CD4-positive, alpha-beta T cell treated with Interferon alpha-2 for 1 hour (primary cell): Measurements from ENCODE around the gene TPRG1L.
"Not testable (repeated sequence)": the region's sequence is repeated elsewhere in the genome, so short reads cannot be mapped to it uniquely, and the experiment has no call there.

Experiments used
- DNase-seq, 2 donors: peaks; one replicate each; pipeline ENCODE4 v3.0.0-alpha.2; 2020 to 2022

Gene TPRG1L

DNA sequence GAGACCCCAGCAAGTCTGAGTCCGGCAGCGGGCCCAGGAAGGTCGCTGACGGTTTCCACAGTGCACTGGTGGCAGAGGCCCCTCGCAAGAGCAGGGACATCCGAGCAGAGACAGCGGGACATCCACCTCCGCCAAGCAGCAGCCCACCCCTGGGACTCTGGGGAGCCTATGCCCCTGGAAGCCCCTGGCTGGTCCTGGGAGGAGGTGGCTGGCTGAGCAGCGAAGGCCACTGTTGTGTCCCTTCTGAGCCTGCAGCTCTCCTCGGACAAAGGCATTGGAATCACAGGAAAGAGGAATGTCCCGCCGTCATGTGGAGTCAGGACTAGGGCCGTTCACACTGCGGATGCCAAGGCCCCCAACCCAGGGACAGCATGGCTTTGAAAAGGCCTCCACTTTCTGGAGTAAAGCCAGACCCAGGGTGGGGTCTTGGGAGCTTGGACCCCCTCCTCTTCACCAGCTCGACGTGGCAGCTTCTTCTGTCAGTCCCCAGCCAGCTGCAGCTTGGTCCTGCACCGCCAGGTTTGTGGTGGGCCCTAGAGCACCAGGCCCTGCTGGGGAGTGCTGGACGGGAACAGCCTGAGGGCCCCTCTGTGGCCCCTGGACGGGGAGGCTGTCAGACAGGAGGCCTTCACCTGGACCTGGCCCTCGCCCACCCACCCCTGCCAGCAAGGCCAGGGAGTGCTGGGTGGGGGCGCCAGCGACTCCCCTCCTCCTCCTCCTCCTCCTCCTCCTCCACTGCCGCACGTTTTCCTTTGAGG is 14.9 kb upstream of the TPRG1L start:
- no peak for DNase-seq

DNA sequence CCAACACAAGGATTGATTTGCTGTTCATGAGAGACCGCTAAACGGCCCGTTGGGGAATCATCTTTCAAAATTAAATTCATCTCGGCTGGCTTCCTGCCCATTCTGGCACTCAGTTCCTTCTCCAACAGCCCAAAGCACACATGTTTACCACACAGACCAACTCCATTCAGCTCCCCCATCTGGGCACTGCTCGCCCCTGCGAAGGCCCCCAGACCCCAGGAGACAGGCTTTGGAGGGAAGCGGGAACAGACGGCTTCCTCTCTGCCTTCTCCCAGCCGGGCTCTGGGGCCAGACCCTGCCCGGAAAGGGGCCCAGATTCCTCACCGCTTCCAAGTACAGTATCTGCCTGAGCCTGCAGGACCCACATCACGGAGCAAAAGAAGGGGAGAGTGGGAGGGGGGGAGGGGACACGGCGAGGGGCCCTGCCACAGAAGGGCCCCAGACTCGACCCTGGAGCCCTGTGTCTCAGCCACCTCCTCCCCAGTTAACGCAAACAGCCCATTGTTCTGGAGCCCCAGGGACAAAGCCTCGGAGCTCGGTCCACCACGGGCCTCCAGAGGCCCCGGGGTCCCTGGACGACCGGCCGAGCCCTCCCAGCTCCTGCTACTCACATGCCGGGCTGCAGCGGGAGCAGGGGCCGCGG is 14.2 kb upstream of the TPRG1L start:
- DNase-seq = no peak

DNA sequence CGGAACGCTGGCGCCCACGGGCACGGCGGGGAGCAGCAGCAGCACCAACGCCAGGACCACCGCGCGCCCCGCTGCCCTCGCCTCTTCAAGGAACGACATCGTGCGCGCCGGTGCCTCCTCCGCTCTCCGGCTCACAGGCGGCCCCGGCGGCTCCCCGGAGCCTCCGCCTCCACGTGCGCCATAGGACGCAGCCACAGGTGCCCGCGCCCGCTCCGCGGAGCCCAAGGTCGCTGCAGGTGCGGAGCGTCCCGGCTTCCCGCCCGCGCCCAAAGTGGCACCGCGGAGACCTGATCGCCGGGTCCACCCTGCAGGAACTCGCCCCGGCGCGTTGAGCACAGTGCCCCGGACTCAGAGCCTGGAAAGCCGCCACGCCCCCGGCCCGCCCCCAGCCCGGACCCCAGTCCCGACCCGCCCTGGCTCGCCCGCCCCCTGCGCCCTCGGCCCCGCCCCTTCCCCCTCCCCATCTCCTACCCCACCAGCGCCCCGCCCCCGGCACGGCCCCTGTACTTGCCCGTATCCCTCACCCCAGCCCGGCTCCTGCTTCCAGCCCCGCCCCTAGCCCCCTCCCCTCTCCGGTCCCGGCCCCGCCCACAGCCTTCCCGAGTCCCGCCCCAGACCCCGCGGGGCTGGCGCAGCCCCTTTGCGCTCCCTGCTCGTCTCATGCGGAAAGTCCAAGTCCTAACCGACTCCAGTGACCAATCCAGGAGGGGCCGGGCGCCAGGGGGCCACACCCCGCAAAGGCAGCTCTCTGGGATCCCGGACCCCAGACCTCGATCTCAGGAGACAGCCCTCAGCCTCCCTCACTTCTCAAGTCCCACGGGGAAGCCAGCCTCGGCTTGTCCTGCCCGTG is 13.4 kb upstream of the TPRG1L start, which contains the start of gene MEGF6:
Gene MEGF6, minus strand, starts transcription at position 339 of the 850 bp plus-strand sequence. Its CDS starts 240 bp downstream, at position 99.
- DNase-seq = peak; percentile 63 to 71

DNA sequence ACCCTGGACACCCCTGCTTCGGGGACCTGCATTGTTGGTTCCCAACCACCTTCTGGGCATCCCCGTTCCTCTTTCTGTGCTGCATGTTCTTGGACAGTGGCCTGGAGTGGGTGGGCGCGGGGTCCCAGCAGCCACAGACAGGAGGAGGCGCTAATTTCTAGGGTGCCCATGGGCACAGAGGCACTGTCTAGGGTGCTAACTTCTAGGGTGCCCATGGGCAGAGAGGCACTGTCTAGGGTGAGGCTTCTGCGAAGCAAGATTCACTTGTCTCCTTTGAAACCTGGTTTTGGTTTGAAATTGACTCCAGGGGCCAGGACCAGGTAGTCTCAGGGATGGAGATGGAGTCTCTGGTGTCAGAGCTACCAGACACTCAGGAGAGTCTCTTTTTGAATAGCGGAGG is 12.7 kb upstream of the TPRG1L start:
- no peak for DNase-seq

DNA sequence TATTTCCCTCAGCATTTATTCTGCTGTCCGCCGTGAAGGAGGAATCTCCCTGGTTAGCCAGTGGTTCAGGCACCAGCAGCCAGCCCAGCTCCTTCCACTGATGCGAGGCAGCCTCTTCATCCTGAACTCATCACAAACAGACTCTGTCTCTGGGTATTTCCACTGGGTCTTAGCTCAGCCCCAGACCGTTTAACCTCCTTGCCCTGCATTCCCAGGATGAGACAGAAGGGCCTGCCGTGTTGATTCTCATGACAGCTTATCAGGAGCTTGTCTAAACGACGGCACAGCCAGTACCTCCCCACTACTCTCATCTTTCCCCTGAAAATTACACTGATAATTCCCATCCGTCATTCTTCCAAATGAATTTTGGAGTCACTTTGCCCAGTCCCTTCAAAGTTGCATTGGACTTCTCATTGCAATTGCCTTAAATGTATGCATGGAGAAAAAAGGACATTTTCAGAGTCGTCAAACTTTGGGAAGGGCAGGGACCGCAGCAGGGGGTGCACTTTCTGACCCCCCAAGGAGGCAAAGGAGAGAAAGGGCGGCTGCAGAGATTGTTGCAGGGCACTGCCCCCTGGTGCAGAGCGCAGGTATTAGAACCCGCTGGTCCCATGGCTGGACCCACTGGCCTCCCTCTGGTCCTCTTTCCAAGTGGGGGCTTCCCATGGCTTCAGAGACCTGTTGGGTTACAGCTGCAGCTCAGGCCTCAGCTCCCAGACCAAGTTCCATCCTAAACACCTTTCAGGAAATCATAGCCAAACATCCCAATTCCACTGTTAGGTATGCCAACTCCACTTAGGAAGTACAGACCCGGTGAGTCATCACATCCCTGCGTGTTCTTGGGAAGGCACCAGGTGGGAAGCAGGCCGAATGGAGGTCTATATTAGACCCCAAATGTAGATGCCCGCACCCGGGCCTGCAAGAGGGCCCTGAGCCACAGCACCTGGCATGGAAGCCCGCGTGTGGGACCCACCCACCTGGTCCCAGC is 9.8 kb upstream of the TPRG1L start:
- DNase-seq = no peak

DNA sequence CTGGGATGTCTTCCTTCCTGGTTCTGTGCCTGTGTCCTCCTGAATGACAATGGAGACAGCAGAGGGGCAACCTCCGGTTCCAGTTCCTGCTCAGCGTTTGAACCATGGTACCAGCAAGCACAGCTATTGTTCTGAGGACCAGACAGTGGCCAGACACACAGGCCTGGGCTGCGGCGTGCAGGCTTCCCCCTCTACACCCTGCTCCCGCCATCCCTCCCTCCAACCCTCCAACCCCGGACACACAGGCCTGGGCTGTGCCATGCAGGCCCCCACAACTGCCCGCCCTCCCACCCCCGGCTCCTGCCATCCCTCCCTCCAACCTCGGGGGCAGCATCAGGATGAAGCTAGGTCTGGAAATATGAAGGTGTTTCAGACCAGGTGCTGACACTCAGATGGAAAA is 8.0 kb upstream of the TPRG1L start:
- DNase-seq = no peak

DNA sequence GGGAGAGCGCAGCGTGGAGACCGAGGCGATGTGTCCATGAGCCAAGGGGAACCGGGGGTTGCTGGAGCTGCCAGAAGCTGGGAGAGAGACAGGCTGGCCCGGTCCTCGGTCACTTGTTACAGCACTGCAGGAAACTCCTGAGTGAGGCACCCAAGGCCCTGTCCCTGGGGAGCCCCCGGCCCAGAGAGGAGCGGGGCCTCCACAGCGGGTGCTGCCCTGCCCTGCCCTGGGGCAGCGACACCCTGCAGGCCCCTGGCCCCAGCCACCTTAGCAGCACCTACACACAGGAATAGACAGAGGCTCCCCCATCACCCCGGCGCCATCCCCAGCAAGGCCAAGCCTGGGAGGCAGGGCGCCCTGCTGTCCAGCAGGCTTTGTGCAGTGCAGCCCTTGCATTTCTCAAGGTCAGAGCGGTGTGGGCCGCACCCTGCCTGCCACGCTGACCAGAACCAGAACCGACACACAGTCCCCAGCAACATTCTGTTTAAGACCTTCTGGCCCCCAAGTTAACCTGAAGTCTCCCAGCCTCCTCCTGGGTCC is 6.9 kb upstream of the TPRG1L start:
- DNase-seq = no peak

DNA sequence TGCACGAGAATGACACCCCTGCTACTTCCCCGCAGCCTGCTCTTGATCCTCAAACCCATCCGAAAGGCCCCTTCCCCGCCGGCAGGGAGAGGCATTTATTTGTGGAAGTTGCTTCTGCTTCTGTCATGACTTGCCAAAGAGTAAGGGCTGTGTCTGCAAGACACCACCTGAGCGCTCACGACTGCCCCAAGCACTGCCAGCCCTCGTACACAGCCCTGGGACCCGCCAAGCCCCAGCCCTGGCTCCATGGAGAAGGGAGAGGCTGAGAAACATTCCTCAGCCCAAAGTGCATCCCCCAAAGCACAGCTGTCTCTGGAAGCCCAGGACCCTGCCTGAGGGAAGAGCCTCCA is 6.3 kb upstream of the TPRG1L start:
- no peak for DNase-seq

DNA sequence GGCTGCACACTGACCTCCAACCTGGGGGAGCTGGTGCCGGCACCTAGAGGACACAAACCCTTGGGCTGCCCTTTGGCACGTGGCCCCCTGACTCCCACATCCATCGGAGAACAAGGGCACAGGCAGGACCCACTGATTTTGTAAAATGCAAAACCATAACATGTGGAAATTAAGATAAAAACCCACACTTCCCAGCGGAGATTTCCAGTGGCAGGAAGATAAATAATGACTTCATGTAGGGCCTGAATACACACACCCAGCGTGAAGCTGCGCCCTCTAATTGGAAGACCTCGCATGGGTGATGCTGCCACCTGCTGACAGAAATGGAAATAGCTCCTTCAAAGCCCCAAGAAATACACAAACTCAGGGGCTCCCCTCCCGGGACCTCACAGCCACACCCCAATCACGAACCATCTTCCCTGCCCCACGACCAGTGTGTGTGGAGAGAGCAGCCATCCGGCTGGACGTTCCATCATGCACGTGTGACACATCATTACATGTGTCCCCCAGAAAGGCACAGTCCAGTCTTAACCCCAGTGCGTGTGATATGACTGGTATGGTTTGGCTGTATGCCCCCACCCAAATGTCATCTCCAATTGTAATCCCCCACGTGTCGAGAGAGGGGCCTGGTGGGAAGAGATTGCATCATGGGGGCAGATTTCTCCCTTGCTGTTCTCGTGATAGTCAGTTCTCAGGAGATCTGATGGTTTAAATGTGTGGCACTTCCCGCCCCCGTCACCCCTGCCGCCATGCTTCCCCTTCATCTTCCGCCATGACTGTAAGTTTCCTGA is 5.7 kb upstream of the TPRG1L start:
- DNase-seq = peak; percentile 77 to 85

DNA sequence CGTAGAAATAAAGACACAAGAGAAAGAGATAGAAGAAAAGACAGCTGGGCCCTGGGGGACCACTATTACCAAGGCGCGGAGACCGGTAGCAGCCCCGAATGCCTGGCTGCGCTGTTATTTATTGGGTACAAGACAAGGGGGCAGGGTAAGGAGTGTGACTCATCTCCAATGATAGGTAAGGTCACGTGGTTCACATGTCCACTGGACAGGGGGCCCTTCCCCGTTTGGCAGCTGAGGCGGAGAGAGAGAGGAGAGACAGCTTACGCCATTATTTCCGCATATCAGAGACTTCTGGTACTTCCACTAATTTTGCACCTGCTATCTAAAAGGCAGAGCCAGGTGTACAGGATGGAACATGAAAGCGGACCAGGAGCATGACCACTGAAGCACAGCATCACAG is 4.1 kb upstream of the TPRG1L start:
- DNase-seq = no peak

DNA sequence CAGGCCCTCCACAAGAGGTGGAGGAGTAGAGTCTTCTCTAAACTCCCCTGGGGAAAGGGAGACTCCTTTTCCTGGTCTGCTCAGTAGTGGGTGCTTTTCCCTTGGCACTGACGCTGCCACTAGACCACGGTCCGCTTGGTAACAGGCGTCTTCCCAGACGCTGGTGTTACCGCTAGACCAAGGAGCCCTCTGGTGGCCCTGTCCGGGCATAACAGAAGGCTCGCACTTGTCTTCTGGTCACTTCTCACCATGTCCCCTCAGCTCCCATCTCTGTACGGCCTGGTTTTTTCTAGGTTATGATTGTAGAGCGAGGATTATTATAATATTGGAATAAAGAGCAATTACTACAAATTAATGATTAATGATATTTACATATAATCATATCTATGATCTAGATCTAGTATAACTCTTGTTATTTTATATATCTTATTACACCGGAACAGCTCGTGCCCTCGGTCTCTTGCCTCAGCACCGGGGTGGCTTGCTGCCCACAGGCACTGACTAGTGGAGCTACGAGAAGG is 3.6 kb upstream of the TPRG1L start:
- DNase-seq = peak in 1 of 2 donors; percentile 31

DNA sequence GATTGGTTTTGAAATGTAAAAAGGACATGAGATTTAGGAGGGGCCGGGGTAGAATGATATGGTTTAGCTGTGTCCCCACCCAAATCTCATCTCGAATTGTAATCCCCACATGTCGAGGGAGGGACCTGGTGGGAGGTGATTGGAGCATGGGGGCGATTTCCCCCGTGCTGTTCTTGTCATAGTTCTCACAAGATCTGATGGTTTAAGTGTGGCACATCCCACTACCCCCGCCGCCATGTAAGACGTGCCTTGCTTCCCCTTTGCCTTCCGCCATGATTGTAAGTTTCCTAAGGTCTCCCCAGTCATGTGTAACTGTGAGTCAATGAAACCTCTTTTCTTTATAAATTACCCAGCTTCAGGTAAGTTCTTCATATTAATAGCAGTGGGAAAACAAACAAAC is 2.7 kb upstream of the TPRG1L start:
- DNase-seq = not testable (repeated sequence)

DNA sequence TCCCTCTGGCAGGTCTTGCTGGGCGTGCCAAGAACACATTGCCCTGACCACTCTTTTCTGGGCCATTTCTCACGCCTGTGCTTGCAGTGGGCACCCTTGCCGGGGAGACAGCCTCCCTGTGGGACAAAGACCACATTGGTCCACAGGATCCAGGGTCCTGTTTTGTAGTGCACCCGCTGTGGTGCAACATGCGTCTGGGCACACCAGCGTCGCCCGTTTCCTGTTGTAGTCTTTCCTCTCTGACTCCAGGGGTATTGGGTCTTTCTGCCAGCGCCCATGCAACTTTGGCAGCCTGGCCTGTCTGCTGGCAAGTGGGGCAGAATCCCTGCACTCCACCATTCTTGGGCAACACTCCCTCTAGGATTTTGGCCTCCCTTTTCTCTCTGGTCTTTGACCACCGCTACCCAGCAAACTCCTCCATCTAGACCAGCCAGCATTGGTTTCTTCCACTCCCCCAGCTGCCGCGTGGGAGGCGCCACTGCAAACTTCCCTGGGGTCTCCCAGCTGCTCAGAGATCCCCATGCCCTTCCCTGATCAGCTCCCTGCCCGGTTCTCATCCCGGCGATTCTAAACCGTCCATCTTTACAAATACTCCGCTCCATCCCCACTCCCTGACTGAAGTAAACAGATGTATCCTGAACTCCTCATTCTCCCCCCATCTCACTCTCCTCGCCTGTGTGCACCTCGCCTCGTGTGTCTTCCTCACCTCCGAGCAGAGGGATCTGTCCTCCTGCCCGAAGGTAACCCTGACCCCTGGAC is 1.2 kb upstream of the TPRG1L start:
- no peak for DNase-seq

DNA sequence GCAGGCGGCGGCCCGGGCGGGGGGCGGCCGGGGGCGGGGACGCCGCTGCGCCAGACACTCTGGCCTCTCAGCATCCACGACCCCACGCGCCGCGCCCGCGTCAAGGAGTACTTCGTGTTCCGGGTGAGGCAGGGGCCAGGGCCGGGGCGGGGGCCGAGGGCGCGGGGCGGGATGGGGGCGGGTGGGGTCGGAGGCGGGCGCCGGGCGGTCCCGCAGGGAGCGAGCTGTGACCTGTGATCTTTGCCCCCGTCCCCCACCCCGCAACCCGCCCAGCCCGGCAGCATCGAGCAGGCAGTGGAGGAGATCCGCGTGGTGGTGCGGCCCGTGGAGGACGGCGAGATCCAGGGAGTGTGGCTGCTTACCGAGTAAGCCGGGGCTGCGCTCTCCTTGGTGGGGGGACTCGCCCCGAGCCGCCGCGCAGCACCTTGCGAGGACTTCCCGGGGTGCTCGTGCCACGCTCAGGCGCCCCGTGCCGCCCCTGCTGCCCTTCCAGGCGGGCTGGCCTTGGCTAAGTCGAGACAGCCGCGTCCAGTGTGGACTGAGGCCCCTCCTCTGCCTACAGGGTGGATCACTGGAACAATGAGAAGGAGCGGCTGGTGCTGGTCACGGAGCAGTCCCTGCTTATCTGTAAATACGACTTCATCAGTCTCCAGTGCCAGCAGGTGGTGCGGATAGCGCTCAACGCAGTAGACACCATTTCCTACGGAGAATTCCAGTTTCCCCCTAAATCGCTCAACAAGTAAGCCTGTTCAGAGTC is 514 bp downstream of the TPRG1L start:
- no peak for DNase-seq

DNA sequence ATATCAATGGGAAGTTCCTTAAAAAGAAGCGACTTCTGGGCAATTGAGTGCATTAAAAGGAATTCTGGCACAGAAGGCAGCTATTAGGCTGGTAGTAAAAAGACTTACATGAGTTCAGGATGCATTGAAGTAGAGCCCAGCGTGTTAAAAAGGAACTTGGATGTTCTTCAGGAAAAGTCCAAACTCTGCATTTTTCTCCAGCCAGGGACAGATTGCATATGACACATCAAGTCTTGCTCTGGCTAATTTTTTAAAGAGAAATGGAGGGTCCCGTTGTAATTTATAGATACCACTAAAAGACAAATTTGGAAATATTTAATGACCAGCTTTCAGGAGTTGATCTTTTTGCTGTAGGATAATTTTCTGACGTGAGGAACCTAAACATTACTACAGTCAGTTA is 1.2 kb downstream of the TPRG1L start:
- DNase-seq = no peak

DNA sequence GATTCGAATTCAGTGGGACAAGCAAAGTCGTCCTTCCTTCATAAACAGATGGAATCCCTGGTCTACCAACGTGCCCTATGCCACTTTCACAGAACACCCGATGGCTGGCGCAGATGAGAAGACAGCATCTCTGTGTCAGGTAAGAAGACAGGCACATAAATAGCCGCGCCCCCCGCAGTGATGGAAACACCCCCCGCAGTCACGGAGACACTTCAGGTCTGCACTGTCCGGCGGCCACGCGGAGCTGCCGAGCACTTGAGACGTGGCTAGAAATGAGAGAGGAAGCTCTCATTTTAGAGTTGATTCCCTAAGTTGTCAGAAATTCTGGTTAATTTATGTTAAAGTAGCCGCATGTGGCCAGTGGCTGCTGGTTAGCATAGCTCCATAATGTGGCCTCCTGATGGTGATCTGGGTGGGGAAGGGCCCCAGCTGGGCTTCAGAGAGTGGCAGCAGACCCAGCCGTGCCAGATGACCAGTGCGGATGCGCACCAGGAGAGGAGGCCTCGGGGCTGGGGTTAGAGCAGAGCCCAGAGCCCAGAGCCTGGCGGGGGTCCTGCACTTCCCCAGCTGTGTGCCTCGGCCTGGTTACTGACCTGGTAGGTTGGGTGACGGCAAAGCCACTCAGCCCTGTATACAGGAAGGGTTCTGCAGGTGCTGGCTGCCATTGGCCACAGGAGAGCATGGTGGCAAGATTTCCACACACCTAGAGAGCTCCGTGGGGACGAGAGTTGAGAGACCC is 2.9 kb downstream of the TPRG1L start:
- no peak for DNase-seq

DNA sequence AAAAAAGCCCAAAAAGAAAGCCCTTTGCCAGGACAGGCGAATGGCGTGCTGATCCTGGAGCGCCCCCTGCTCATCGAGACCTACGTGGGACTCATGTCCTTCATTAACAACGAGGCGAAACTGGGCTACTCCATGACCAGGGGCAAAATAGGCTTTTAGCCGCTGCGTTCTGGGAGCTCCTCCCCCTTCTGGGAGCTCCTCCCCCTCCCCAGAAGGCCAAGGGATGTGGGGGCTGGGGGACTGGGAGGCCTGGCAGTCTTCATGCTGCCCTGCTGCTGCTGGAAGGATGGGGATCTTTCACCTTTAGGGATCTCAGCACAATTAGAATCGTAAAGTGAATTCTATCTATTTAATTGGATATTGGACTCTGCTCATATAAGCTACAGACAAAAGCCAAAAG is 3.6 kb downstream of the TPRG1L start:
- DNase-seq = no peak

DNA sequence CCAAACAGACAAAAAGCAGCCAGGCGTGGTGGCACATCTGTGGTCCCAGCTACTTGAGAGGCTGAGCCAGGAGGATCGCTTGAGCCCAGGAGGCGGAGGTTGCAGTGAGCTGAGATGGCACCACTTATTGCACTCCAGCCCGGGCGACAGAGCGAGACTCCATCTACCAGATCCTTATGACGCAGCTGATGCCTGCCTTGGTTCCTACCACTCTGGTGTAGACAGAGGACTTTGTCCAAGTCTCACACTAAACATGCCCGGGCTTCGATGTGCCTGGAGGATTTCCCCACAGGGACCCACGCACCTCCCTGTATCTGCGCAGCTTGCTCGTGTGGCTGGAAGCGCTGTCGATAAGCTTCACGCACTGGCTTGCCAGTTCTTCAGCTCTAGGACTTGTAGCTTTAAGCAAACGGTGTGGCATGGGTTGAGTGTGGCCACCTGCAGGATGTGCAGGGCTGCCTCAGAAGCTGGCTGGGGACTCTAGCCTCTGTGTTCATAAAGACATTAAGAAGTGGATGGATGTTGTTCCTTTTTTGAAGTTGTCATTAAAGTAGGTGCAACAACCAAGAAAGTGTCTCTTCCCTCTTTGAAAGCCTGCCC is 4.8 kb downstream of the TPRG1L start:
- no peak for DNase-seq
